HEK293T (cell line): Measurements from ENCODE around the gene DGKD.

Source experiments
- CTCF ChIA-PET: fragments of 350-600 bp; formaldehyde crosslinking; extraction: SDS; loops from one replicate; lab custom pipeline; 2021; ENCODE audit warnings: antibody characterized with exemption, inconsistent platforms; lab: Yijun Ruan, JAX
- POLR2A ChIA-PET: fragments of 350-600 bp; formaldehyde crosslinking; extraction: SDS; loops from one replicate; lab custom pipeline; 2020; ENCODE audit warnings: antibody characterized with exemption, inconsistent platforms; lab: Yijun Ruan, JAX
- DNase-seq: peaks from one replicate; pipeline ENCODE4 v3.0.0; 2012; ENCODE audit warnings: mixed read lengths; ENCODE audit errors: extremely low spot score
- ARNT ChIP-seq: fragments of 450-650 bp; IDR thresholded peaks from 2 replicates; pipeline ENCODE4 v1.6.1; 2017; ENCODE audit warnings: mild to moderate bottlenecking
- BHLHE40 ChIP-seq: fragments of 450-650 bp; IDR thresholded peaks from 2 replicates; pipeline ENCODE4 v1.6.1; 2016; ENCODE audit warnings: mild to moderate bottlenecking, moderate library complexity, borderline replicate concordance
- CTBP1 ChIP-seq: fragments of 450-650 bp; IDR thresholded peaks from 2 replicates; pipeline ENCODE4 v1.6.1; 2016; ENCODE audit warnings: borderline replicate concordance
- ELF4 ChIP-seq: fragments of 450-650 bp; IDR thresholded peaks from 2 replicates; pipeline ENCODE4 v1.6.1; 2017; ENCODE audit warnings: antibody characterized with exemption
- FOXA1 ChIP-seq: fragments of 450-650 bp; IDR thresholded peaks from 2 replicates; pipeline ENCODE4 v1.6.1; 2016; ENCODE audit warnings: mild to moderate bottlenecking
- FOXK2 ChIP-seq: fragments of 450-650 bp; IDR thresholded peaks from 2 replicates; pipeline ENCODE4 v1.6.1; 2016; ENCODE audit warnings: mild to moderate bottlenecking
- FOXM1 ChIP-seq: fragments of 450-650 bp; IDR thresholded peaks from 2 replicates; pipeline ENCODE4 v1.6.1; 2017; ENCODE audit warnings: mild to moderate bottlenecking, borderline replicate concordance
- HDGF ChIP-seq: fragments of 450-650 bp; IDR thresholded peaks from 2 replicates; pipeline ENCODE4 v1.6.1; 2017; ENCODE audit warnings: antibody characterized with exemption, borderline replicate concordance
- L3MBTL2 ChIP-seq: fragments of 450-650 bp; conservative IDR thresholded peaks from 2 replicates; pipeline ENCODE4 v1.6.1; 2016; ENCODE audit warnings: mild to moderate bottlenecking
- LEF1 ChIP-seq: fragments of 450-650 bp; IDR thresholded peaks from 2 replicates; pipeline ENCODE4 v1.6.1; 2017; ENCODE audit warnings: mild to moderate bottlenecking, borderline replicate concordance
- NFRKB ChIP-seq: fragments of 450-650 bp; IDR thresholded peaks from 2 replicates; pipeline ENCODE4 v1.6.1; 2016; ENCODE audit warnings: mild to moderate bottlenecking, moderate library complexity
- PKNOX1 ChIP-seq: fragments of 450-650 bp; IDR thresholded peaks from 2 replicates; pipeline ENCODE4 v1.6.1; 2016
- SP1 ChIP-seq: fragments of 450-650 bp; IDR thresholded peaks from 2 replicates; pipeline ENCODE4 v1.6.1; 2017
- SUZ12 ChIP-seq: fragments of 450-650 bp; IDR thresholded peaks from 2 replicates; pipeline ENCODE4 v1.6.1; 2016; ENCODE audit warnings: mild to moderate bottlenecking
- TARDBP ChIP-seq: fragments of 450-650 bp; IDR thresholded peaks from 2 replicates; pipeline ENCODE4 v1.6.1; 2016
- ZNF384 ChIP-seq: fragments of 450-650 bp; IDR thresholded peaks from 2 replicates; pipeline ENCODE4 v1.6.1; 2016

The DGKD gene

GRCh38 chr2:233473386-233473791 is 119.1 kb downstream of the DGKD start:
- DNase-seq = no peak
- POLR2A ChIA-PET = no interaction called here
- TF ChIP-seq ZNF384 (no peak), ARNT (no peak), PKNOX1 (no peak), LEF1 (no peak), NFRKB (no peak), FOXA1 (no peak), CTBP1 (no peak), HDGF (no peak), TARDBP (no peak), ELF4 (no peak)
- CTCF ChIA-PET = no interaction called here

GRCh38 chr2:233473878-233474277 is 119.6 kb downstream of the DGKD start:
- ChIA-PET CTCF (no interaction called here), POLR2A (no interaction called here)
- no peak for TF ChIP-seq CTBP1
- DNase-seq = no peak

GRCh38 chr2:233474308-233475160 is 120.2 kb downstream of the DGKD start:
- DNase-seq = no peak
- ChIA-PET POLR2A (no interaction called here), CTCF (no interaction called here)
- no peak for TF ChIP-seq HDGF
- no peak for TF ChIP-seq TARDBP
- TF ChIP-seq BHLHE40 = no peak
- no peak for TF ChIP-seq NFRKB
- no peak for TF ChIP-seq SP1
- TF ChIP-seq ZNF384 = no peak
- TF ChIP-seq SUZ12 = no peak
- no peak for TF ChIP-seq CTBP1
- no peak for TF ChIP-seq FOXK2
- TF ChIP-seq FOXM1 = no peak
- TF ChIP-seq ELF4 = no peak
- no peak for TF ChIP-seq LEF1
- TF ChIP-seq FOXA1 = no peak
- no peak for TF ChIP-seq L3MBTL2

- TF ChIP-seq L3MBTL2 = no peak
- no peak for DNase-seq
- ChIA-PET CTCF (interaction anchor here (0.6 kb wide), 1 partner anchor 23 kb away, joined by 3 read pairs; no protein-coding TSS in a partner anchor), POLR2A (interaction anchor here (0.5 kb wide), 1 partner anchor 31 kb away, joined by 3 read pairs; no protein-coding TSS in a partner anchor)
Measured at GRCh38 chr2:233476063-233476410, 121.7 kb downstream of the DGKD start.

- TF ChIP-seq BHLHE40 (no peak), FOXM1 (no peak), ZNF384 (no peak), SUZ12 (no peak), FOXK2 (no peak), NFRKB (no peak), FOXA1 (no peak), TARDBP (no peak), PKNOX1 (no peak), CTBP1 (no peak), SP1 (no peak), ARNT (no peak), HDGF (no peak), LEF1 (no peak), ELF4 (no peak)
- POLR2A ChIA-PET = no interaction called here
- CTCF ChIA-PET = interaction anchor here (0.6 kb wide), 1 partner anchor 22 kb away, joined by 3 read pairs; no protein-coding TSS in a partner anchor
- no peak for DNase-seq
Measured at GRCh38 chr2:233476651-233477547, 122.6 kb downstream of the DGKD start.

GRCh38 chr2:233477548-233478433 is 123.5 kb downstream of the DGKD start:
- TF ChIP-seq ARNT (no peak), BHLHE40 (no peak), PKNOX1 (no peak)
- DNase-seq = no peak
- ChIA-PET CTCF (no interaction called here), POLR2A (no interaction called here)
